Colonic mucosa (tissue), 4 donors: ENCODE data around the gene SGPP1. TPM values are rescaled to one million over a fixed set of nuclear protein-coding genes. Genes with fewer than 3 reads are reported as not detected.
A peak's percentile ranks its signal among the peaks of the same experiment; 100 is the strongest.
"Not testable (repeated sequence)": the region's sequence is repeated elsewhere in the genome, so short reads cannot be mapped to it uniquely, and the experiment has no call there.

Experiments
- DNase-seq: peaks from one replicate; pipeline ENCODE4 v3.0.0-alpha.2; 2020
- H3K27ac ChIP-seq: fragments of 200-600 bp; one replicate; pipeline ENCODE4 v1.8.0; 2021
- H3K27me3 ChIP-seq: fragments of 200-600 bp; one replicate; pipeline ENCODE4 v1.8.0; 2021
- H3K36me3 ChIP-seq: fragments of 200-600 bp; one replicate; pipeline ENCODE4 v1.8.0; 2021
- H3K4me1 ChIP-seq: fragments of 200-600 bp; one replicate; pipeline ENCODE4 v1.8.0; 2021; ENCODE audit warnings: mild to moderate bottlenecking
- H3K4me3 ChIP-seq: fragments of 200-600 bp; one replicate; pipeline ENCODE4 v1.8.0; 2021
- H3K9ac ChIP-seq, 2 donors: one replicate each; pipeline ENCODE4 v1.7.0; 2013; ENCODE audit warnings: control low read depth in 2 of 2, low read depth in 2 of 2, low read length in 2 of 2
- H3K9me3 ChIP-seq: fragments of 200-600 bp; one replicate; pipeline ENCODE4 v1.8.0; 2021
- intact Hi-C: fragments of 100-400 bp; cut with DNase I; formaldehyde crosslinking; loops from one replicate; pipeline ENCODE4 v1.14.1; 2022
- total RNA-seq, 2 donors: library from RNA; stranded (reverse); fragmentation: NEBNext Ultra II Directional in 1 of 2; extraction: Animal tissue kit (Norgen Biotek cat#: 25700) in 1 of 2; gene quantifications; one replicate each; pipeline ENCODE4 v1.2.1, GENCODE V29; 2021
- TF ChIP-seq, protein P1 (sequence below): fragments of 200-600 bp; IDR thresholded peaks from one replicate; pipeline ENCODE4 v1.8.0; 2022; ENCODE audit warnings: antibody characterized with exemption, mild to moderate bottlenecking
- donor health status: healthy.
- donor health status: DM: no; HTN: no; CAD: no.
- donor health status: DM: no; HTN: no; CAD: no.

The SGPP1 gene
- total RNA-seq, 2 donors from 2014 or later = 10.5 to 20.0 TPM

DNA sequence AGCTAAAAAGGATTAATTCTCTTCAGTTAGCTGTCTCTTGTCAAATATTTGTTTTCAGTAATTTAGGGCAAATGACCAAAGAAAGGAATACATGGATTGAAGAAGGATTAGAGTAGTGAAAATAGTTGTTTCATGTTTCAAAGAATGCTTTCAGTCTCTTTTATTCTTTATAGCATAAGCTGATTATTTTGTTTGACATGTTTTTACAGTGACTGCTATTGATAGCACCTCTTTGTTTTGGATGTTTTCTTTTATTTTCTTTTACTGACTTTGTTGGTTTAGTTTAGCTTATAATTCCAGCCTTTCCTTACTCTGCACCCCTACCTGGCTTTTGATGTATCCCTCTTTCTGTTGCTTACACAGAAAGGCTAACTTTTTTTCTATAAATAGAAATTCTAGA is 29.3 kb upstream of the SGPP1 start:
- DNase-seq = no peak
- Histone ChIP-seq H3K4me3 (no peak overlapping the region), H3K27me3 (no peaks in the 10 kb centered on the region), H3K27ac (no peak overlapping the region), H3K9ac (no peak overlapping the region), H3K36me3 (no peaks in the 10 kb centered on the region), H3K4me1 (no peaks in the 10 kb centered on the region), H3K9me3 (no peaks in the 10 kb centered on the region)
- intact Hi-C loops = no loop called here
- TF ChIP-seq, protein P1, sequence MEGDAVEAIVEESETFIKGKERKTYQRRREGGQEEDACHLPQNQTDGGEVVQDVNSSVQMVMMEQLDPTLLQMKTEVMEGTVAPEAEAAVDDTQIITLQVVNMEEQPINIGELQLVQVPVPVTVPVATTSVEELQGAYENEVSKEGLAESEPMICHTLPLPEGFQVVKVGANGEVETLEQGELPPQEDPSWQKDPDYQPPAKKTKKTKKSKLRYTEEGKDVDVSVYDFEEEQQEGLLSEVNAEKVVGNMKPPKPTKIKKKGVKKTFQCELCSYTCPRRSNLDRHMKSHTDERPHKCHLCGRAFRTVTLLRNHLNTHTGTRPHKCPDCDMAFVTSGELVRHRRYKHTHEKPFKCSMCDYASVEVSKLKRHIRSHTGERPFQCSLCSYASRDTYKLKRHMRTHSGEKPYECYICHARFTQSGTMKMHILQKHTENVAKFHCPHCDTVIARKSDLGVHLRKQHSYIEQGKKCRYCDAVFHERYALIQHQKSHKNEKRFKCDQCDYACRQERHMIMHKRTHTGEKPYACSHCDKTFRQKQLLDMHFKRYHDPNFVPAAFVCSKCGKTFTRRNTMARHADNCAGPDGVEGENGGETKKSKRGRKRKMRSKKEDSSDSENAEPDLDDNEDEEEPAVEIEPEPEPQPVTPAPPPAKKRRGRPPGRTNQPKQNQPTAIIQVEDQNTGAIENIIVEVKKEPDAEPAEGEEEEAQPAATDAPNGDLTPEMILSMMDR = no peak

DNA sequence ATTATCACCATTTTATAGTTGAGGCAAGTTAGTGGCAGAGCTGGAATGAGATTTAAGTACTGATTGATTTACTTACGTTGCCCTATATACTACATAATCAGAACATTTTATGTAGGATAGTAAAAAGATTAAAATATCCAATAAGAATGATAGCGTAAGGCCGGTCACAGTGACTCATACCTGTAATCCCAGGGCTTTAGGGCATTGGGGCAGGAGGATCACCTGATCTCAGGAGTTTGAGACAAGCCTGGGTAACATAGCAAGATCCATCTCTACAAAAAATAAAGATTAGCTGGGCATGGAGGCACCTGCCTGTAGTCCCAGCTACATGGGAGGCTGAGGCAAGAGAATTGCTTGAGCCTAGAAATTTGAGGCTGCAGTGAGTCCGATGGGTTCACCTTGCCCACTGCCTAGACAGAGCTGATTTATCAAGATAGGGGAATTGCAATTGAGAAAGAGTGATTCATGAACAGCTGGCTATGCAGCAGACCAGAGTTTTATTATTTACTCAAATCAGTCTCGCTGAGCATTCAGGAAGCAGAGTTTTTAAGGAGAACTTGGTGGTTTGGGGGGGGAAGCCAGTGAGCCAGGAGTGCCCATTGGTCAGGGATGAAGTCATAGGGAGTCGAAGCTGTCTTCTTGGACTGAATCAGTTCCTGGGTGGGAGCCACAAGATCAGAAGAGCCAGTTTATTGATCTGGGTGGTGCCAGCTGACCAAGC is 24.7 kb upstream of the SGPP1 start:
- H3K9ac ChIP-seq = no peak overlapping the region
- intact Hi-C loops = no loop called here
- peak; percentile 26 for DNase-seq
- H3K9me3 ChIP-seq = no peaks in the 10 kb centered on the region
- H3K4me1 ChIP-seq = no peaks in the 10 kb centered on the region
- no peaks in the 10 kb centered on the region for H3K27me3 ChIP-seq
- no peaks in the 10 kb centered on the region for H3K36me3 ChIP-seq
- H3K4me3 ChIP-seq = no peak overlapping the region
- H3K27ac ChIP-seq = no peak overlapping the region
- TF ChIP-seq, protein P1 = no peak

DNA sequence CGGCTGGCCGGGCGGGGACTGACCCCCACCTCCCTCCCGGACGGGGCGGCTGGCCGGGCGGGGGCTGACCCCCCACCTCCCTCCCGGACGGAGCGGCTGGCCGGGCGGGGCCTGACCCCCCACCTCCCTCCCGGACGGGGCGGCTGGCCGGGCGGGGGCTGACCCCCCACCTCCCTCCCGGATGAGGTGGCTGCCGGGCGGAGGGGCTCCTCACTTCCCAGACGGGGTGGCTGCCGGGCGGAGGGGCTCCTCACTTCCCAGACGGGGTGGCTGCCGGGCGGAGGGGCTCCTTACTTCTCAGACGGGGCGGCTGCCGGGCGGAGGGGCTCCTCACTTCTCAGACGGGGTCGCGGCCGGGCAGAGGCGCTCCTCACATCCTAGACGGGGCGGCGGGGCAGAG is 23.2 kb upstream of the SGPP1 start:
- H3K4me1 ChIP-seq, H3K4me3 ChIP-seq, H3K27ac ChIP-seq, H3K36me3 ChIP-seq, H3K9ac ChIP-seq, DNase-seq, H3K27me3 ChIP-seq, intact Hi-C loops, H3K9me3 ChIP-seq: not testable (repeated sequence)

DNA sequence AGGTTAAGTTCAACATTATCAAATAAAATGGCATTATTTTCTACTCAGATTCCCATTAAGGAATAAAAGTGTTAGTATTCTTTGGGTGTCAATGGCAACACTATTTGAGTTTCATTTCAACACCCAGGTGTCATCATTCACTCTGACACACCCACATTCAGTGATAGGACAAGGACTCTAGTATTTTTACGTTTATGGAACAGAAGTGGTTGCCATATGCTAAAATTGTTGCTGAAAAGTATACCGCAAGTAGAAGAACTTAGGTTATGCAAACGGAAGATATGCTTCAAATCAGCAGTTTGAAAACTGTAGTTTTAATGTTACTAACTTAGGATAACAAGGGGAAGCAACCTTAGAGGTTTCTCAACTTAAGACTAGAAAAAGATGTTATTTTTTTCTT is 20.0 kb upstream of the SGPP1 start:
- Histone ChIP-seq H3K27ac (no peak overlapping the region), H3K9me3 (no peaks in the 10 kb centered on the region), H3K4me1 (no peaks in the 10 kb centered on the region), H3K4me3 (no peak overlapping the region), H3K27me3 (no peaks in the 10 kb centered on the region), H3K36me3 (no peaks in the 10 kb centered on the region), H3K9ac (no peak overlapping the region)
- DNase-seq = no peak
- intact Hi-C loops = no loop called here
- TF ChIP-seq, protein P1 = no peak

DNA sequence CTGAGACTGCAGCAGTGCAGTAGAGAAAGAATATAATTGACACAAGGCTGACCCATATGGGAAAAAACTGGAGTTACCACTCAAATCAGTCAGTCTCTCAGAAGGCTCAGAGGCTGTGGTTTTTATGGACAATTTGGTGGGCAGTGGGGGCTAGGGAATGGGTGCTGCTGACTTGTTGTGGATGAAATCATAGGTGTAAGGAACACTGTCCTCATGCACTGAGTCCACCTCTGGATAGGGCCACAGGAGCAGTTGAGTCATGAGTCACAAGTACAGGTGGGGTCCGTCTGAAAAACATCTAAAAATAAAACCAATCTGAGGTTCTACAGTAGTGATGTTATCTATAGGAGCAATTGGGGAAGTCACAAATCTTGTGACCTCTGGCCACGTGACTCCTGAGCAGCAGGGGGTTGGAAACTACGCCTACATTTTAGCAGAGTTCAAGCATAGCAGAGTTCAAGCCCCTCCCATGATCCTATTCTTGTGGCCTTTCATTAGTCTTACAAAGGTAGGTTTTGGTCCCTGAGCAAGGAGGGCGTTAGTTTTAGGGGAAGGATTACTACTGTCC is 18.1 kb upstream of the SGPP1 start:
- intact Hi-C loops = no loop called here
- TF ChIP-seq, protein P1 = no peak
- no peaks in the 10 kb centered on the region for H3K36me3 ChIP-seq
- H3K4me3 ChIP-seq = no peak overlapping the region
- H3K27ac ChIP-seq = no peak overlapping the region
- H3K9ac ChIP-seq = no peak overlapping the region
- no peaks in the 10 kb centered on the region for H3K27me3 ChIP-seq
- no peaks in the 10 kb centered on the region for H3K4me1 ChIP-seq
- DNase-seq = peak; percentile 34
- no peaks in the 10 kb centered on the region for H3K9me3 ChIP-seq

DNA sequence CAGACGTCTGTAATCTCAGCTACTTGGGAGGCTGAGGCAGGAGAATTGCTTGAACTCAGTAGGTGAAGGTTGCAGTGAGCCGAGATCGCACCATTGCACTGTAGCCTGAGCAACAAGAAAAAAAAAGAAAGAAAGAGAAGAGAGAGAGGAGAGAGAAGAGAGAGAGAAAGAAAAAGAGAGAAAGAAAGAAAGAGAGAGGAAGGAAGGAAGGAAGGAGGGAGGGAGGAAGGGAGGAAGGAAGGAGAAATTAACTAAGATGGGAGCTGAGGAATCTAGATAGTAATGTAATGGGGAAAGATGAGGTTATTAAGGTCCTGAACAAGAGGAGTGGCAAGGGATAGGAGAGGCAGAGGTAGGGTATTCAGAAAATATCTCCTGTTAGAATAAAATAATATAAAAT is 17.4 kb upstream of the SGPP1 start:
- DNase-seq = no peak
- H3K36me3 ChIP-seq = no peaks in the 10 kb centered on the region
- no peak overlapping the region for H3K27ac ChIP-seq
- H3K4me1 ChIP-seq = no peaks in the 10 kb centered on the region
- no peak overlapping the region for H3K9ac ChIP-seq
- intact Hi-C loops = no loop called here
- no peaks in the 10 kb centered on the region for H3K9me3 ChIP-seq
- no peaks in the 10 kb centered on the region for H3K27me3 ChIP-seq
- TF ChIP-seq, protein P1 = no peak
- no peak overlapping the region for H3K4me3 ChIP-seq
